Activated CD4-positive, alpha-beta T cell treated with anti-CD3 and anti-CD28 coated beads, Interleukin-2, amount 50 U/mL, for 24 hours (primary cell): Measurements from ENCODE around the gene GKN2.
"Not testable (repeated sequence)": the region's sequence is repeated elsewhere in the genome, so short reads cannot be mapped to it uniquely, and the experiment has no call there.

ENCODE experiments used
- DNase-seq, 2 donors: peaks; one replicate each; pipeline ENCODE4 v3.0.0-alpha.2; 2020; ENCODE audit warnings: low read depth in 1 of 2, low spot score in 1 of 2

The GKN2 gene

DNA sequence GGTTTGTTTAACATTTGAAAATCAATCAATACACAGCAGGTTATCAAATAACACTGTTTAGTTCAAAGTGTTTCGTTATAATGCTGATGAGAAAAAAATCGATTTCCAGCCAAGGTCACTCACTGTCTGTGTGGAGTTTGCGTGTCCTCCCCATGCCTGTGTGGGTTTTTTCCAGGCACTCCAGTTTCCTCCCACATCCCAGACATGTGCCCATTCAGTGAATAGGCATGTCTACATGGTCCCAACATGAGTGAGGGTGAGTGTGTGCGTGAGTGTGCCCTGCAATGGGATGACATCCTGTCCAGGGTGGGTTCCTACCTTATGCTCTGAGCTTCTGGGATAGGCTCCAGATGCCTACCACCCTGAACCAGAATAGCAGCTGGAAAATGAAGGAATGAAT, 8.7 kb upstream of the GKN2 start:
- no peak for DNase-seq

DNA sequence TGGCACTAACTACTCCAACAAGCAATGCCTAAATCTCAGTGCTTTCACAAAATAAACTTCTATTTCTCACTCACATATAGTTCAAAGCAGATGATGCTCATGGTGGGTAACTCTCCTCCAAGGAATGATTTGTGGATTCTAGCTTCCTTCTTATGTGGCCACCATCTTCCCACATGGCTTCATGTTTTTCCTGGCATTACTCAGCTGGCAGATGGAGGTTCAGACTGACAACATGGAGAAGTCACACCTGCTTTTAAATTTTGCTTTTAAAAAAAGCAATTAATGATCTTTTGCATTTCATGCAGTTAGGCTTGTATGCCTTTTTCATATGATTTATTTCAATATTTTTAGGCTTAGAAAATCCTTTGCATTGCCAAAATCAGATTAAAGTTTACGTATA, 6.3 kb upstream of the GKN2 start:
- no peak for DNase-seq

DNA sequence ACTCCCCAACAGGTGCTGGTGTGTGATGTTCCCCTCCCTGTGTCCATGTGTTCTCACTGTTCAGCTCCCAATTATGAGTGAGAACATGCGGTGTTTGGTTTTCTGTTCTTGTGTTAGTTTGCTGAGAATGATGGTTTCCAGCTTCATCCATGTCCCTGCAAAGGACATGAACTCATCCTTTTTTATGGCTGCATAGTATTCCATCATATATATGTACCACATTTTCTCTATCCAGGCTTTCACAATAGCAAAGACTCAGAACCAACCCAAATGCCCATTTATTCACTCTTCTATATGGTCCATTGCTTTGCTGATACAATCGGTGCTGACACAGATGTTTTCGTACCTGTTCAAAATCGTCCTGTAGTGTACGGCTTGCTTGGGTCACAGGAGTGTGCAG, 2.7 kb upstream of the GKN2 start:
- DNase-seq, result not testable (repeated sequence)

DNA sequence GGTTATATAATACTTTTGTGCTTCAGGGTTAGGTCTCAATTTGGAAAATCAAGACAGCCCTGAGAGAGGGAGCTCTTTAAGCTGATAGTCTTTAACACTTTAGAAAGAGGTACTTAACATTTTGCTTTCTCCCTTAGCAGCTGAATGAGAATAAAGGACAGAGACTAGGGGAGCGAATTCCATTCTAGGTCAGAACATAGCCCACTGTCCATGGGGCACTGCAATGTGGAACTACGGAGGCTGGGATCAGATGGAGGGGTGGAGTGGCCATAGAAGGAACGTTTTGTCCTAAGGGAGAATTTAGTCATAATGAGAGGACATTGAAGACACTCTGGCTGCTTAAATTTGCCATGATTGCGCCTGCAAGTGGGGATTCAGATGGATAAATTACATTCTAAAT, 794 bp downstream of the GKN2 start:
- DNase-seq, result no peak

DNA sequence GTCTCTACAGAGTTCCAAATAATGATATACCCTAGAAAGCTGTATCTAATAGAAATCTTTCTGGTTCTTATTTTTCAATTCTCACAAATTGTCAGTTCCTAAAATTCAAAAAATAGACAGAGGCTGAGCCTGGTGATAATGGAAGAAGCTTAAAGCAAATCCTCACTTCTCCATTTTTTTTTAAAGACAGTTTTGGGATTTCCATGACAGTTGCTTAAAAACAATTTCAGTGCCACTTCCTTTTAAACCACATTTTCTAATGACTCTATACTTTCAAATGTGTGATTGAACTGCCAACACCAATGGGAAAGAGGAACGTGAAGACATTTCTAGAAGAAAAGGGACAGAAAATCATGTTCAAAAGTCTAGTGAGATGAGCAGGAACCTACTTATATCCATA, 4.0 kb downstream of the GKN2 start:
- DNase-seq, result no peak

DNA sequence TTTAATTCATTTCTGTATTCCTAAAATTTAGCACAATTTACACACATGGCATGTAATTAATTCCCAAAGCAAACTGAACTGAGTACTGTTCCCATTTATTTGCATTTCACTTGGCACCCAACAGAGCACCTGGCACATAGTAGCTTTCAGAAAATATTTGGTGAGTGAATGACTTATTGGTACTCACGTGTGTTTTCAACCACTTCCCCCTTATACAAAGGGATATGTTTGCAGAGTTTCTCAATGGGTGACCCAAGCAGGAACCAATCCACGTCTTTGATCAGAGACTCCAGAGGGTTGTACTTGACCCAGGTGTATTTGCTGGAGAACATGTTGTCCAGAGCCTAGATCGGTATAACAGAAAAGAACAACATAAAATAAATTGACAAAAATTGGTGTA, 6.6 kb downstream of the GKN2 start:
- DNase-seq, result no peak

DNA sequence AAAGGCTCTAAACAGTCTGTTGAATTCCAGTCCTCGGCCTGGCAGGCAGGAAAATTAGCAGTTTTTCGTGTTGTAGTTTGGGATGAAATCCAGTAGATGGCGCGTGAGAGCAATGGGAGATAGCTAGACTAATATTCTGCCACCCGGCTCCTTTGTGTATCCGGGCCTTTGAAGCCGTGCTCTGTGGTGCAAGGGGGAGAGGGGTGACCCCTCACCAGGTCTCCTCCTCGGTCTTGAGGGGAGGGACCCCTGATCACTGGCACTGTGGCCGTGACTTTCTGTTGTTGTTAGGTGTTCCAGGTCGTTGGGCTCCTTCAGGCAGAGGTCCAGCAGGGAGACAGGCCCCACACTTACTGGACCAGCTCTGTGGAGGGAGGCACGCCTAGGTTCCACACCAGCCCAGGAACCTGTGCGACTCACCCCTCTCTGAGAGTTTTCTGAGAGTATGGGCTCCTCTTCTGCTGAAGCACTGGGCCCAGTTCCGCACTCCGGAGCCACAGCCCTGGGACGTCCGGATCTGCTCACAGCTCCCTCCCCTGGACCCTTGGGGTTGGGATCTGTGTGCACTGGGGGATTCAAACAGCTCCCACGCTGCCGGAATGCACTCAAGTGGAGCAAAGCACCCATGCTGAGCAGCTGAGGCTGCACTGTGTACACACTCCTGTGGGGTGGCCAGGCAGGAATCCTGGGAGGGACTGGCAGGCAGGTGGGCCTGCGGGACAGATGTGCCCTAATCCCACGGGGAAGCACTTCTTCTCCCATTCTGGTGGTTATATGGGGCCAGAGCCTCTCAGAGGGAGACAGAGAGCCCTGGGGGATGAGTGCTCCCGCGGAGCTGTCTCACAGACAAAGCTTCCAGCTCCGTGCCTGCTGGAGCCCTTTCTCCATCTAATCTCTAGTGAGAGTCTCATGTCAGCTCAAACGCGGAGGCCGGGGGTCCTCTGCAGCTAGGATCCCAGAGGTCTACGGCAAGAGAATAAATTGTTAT, 8.8 kb downstream of the GKN2 start:
- peak in 1 of 2 donors; percentile 54 for DNase-seq

DNA sequence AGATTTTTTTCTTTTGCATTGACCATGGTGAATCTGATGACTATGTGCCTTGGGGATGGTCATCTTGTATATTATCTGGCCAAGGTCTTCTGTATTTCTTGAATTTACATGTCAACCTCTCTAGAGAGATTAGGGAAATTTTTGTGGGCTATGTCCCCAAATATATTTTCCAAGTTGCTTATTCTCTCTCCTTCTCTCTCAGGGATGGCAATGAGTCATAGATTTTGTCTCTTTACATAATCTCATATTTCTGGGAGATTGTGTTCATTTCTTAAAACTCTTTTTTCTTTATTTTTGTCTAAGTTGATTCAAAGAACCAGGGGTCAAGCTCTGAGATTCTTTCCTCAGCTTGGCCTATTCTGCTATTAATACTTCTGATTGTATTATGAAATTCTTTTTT, 9.9 kb downstream of the GKN2 start:
- no peak for DNase-seq

DNA sequence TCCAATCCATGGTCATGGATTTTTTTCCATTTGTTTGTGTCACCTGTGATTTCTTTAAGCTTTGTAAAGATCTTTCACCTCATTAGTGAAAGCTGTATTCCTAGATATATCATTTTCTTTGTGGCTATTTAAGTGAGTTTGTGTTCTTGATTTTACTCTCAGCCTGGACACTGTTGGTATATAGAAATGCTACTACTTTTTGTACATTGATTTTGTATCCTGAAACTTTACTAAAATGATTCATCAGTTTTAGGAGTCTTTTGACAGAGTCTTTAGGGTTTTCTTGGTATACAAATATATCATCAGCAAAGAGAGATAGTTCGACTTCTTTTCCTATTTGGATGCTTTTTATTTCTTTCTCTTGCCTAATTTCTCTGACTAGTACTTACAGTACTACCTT, 12.3 kb downstream of the GKN2 start:
- DNase-seq, result no peak

DNA sequence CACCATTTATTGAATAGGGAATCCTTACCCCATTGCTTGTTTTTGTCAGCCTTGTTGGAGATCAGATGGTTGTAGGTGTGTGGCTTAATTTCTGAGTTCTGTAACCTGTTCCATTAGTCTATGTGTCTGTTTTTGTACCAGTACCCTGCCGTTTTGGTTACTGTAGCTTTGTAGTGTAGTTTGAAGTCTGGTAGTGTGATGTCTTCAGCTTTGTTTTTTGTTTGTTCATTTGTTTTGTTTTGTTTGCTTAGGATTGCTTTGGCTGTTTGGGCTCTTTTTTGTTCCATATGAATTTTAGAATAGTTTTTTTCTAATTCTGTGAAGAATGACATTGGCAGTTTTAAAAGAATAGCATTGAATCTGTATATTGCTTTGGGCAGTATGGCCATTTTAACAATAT, 12.7 kb downstream of the GKN2 start:
- DNase-seq, result no peak

DNA sequence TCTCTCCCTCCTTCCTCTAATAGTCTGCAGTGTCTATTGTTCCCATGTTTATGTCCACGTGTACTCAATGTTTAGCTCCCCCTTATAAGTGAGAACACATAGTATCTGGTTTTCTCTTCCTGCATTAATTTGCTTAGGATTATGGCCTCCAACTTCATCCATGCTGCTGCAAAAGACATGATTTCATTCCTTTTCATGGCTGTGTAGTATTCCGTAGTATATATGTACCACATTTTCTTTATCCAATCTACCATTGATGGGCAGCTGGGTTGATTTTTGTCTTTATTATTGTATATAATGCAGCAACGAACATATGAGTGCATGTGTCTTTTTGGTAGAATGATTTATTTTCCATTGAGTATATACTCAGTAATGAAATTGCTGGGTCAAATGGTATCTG, 13.8 kb downstream of the GKN2 start:
- no peak for DNase-seq

DNA sequence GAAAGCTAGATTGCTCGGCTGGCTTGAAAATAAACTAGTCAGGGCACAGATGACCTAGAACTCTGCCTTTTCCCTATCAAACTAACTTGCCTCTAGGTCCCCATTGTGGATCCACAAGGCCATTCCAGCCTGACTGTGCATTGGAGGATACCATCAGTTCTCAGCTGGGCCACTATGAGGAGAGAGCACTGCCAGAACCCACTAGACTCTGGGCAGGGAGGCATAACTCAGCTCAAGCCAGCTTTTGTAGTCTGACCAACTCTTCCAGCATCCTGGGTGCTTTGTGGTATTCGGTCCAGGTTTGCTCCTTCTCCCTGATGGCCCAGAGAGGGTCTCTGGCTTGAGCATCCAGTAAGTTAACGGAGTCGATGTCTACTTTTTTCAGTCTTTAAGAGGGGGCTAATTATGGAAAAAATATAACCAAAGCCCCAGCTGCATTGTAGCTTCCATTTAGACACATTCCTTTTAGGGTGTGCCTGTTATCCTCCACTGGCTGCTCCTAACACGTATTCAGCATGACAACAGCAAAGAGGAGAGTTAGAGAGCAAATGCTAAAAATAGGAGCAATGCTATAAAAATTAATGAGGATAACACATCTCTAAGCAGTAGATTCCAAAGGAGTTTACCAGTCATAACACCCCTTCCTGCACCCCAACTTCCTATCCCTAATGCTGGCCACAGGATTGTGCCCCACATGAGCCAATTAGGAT, 15.2 kb downstream of the GKN2 start:
- DNase-seq, result no peak

DNA sequence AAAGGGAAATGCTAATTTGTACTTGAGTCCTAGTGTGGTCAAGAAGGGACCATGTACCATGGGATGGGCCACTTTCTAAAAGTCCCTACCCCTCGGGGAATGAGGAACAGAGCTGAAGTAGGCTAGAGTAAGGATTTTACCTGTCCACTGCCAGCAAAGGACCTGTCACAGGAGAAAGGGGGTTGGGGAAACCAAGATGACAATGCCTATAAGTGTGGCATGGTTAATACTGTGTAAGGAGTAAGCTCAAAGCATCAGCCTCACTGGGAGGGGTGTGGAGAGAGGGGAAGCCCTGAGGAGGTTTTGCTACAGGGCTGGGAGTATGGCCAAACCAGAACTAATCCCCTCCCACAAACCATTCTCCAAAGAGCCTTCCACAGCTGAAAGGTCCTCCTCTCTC, 15.8 kb downstream of the GKN2 start:
- no peak for DNase-seq

DNA sequence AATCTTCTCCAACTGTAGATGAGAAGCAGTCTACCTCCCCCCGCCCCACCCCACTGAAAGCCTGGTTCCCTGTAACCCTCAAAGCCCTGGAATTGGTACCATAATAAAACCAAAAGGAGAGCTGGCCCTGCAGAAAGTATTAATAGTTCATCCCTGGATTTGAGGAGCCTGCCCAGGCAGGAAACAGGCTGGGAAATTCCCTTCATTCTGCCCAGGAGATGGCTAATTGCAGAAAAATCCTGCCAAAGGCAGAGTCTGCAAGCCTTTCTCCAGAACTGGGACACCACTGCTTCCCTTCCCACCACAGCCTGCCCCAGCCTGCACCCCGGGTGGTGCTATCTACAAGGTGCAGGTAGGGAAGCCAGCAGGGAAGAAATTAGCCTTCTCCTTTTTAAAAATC, 16.3 kb downstream of the GKN2 start:
- no peak for DNase-seq

DNA sequence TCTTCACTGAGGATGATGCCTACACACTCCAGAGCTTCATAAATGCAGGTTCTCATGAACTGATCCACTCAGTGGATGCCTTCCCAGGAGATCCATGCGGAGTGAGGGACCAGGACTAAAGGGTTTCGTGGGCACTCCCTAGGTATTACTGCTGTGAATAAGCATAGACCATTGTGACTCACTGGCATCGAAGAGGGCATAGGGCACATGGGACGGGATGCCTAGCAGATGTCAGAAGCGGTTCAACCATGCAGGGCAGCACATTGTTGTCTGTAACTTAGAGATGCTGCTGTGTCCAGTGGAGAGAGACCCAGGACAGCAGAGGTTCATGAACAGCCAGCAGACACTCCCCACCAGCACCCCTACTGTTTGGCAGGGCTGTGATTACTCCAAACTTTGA, 17.2 kb downstream of the GKN2 start:
- no peak for DNase-seq

DNA sequence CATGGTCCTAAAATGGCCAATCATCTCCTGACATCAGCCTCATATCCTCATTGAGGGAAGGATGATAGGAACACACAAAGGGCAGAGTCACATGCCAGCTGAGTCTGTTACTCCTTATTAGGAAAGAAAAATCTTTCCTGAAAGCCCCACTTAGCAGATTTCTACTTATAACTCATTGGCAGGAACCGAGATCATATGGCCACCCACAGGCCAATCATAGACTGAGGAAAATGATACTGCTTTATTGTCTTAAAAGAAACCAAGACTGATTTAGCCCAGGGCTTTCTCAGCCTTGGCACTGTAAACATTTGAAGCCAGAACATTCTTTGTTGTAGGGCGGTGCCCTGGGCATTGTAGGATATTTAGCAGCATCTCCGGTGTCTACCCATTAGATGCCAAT, 18.7 kb downstream of the GKN2 start:
- no peak for DNase-seq

DNA sequence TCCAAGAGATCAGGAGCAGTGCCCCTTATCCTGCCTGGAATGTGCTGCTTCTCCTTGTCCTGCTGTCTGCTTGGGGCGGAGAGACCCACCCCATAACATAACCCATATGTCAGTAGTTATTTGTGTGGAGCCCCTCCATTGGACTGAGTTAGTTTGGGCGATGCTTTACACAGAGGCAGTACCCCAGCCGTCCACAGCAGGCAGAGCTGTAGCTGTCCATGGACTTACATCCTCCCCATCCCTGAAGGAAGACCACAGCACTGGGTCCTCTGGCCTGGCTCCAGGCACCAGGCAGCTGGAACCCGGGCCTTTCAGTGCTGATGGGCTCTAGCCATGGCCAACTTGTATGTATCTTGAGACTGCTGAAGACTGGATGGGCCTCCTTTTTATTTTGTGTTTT, 20.3 kb downstream of the GKN2 start:
- DNase-seq, result no peak

DNA sequence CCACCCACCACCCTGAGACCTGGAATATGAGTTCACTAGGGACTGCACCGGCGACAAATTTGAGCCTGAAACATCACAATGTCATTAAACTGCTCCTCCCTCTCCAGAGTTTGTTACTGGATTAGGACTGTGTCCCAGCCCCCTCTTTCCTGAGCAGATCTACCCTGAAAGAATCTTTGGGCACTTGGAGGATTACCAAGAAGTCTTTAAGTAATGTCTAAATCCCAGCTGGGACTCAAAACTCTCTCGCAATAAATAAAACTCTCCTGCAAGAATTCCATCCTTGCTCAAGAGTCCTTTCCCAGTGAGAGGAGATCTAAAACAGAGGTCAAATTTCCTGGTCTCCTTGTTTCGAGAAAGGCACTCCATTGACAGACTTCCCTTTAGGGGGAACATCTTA, 20.9 kb downstream of the GKN2 start:
- no peak for DNase-seq

DNA sequence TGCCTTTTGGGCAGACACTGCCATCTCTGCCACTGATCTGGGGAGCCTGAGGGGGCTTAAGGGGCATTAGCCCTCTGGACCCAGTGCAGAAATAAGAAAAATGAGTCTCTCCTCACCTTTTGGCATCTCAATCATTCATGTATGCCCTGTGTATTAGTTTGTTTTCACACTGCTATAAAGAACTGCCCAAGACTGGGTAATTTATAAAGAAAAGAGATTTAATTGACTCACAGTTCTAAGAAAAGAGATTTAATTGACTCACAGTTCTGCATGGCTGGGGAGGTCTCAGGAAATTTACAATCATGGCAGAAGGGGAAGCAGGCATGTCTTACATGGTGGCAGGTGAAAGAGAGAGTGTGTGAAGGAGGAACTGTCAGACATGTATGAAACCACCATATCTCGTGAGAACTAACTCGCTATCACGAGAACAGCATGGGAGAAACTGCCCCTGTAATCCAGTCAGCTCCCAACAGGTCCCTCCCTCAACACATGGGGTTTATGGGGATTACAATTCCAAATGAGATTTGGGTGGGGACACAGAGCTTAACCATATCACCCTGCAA, 21.5 kb downstream of the GKN2 start:
- no peak for DNase-seq

DNA sequence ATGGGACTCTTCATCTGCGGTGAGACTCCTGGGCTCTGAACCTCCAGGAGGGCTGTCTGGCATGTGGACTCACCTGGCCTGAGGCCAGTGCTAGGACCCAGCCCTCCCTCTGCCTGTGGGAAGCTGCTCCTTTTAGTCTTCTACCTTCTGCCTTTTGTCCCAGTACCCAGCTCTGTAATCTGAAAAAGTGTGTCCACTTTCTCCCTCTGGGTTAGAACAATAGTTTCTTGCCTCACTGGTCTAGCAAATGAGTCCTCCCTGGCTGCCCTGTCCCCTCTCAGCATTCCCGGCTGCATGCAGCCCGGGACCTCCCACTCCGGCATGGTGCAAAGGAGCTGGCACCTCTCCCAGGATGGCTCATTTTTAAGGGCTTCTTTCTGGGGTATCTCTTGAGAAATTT, 25.9 kb downstream of the GKN2 start:
- no peak for DNase-seq

DNA sequence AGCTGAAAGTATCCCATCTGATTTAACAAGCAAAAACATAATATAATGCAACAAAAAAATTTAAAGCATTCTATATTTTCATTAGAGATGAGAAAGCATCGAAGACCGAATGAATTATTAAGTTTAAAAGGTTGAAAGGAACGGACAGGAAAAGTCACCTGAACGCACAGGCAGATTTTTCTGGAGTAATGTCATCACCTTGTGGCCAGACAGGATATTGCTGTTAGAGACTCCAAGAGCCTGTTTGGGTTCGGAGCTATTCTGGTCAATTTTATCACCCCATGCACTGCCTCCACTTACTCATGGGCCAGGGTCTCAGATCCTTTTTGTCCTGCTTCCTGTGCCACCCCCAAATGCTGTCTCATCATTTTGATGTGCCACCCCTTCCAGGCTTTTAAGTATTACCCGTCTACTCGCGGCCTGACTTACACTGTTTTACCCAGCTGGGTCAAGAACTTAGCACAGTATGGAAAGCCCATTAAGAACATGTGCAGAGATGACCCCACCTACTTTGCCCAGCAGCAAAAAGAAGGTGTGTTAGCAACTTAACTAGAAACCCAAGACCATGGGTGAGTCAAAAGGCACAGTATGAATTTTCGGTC, 27.3 kb downstream of the GKN2 start:
- peak in 1 of 2 donors; percentile 63 for DNase-seq

DNA sequence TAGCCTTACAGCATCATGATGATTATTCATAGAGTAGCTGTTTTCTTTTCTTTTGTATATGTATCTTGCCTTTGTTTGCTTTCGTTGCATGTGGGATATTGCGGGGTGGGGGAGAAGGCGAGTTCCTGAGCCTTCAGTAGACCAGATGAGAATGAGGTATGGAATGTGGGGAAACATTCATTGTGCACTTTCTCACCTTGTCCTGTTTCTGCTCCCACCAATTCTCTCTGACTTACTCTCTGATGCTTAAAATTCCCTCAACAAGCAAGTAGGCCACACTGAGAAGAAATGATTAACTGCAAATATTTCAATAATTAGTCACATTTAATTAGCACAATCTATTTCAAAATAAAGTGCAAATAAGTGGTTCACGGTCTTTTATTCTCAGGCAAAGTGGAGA, 31.0 kb downstream of the GKN2 start:
- DNase-seq, result no peak
